Breast epithelium (tissue), 3 donors: ENCODE data around the gene ELL.

Source experiments
- CTCF ChIP-seq, 3 donors: fragments of 450-650 bp; IDR thresholded peaks; one replicate each; pipeline ENCODE4 v1.5.1; 2016 to 2017; ENCODE audit warnings: antibody characterized with exemption in 3 of 3, mild to moderate bottlenecking in 3 of 3, moderate library complexity in 3 of 3
- POLR2A ChIP-seq: fragments of 450-650 bp; IDR thresholded peaks from one replicate; pipeline ENCODE4 v1.6.1; 2016; ENCODE audit warnings: antibody characterized with exemption, mild to moderate bottlenecking, moderate library complexity

- no peak for TF ChIP-seq CTCF (IDR thresholded peaks at IDR 0.05)
- no peak for TF ChIP-seq POLR2A
Measured at GRCh38 chr19:18431351-18432197, 90.3 kb downstream of the ELL start.
